Mesodermal cell (in vitro differentiated cells): ENCODE measurements around the gene MT4.
"Not testable (repeated sequence)": the region's sequence is repeated elsewhere in the genome, so short reads cannot be mapped to it uniquely, and the experiment has no call there.

Experiments used
- H3K27ac ChIP-seq: 2 replicates; pipeline ENCODE4 v1.7.0; 2013; ENCODE audit warnings: mild to moderate bottlenecking, low read depth, low read length, moderate library complexity; ENCODE audit not compliant: severe bottlenecking
- H3K36me3 ChIP-seq: 2 replicates; pipeline ENCODE4 v1.7.1; 2013; ENCODE audit warnings: mild to moderate bottlenecking, low read length, moderate library complexity; ENCODE audit not compliant: control insufficient read depth, insufficient read depth
- H3K4me1 ChIP-seq: one replicate; pipeline ENCODE4 v1.7.1; 2013; ENCODE audit warnings: mild to moderate bottlenecking, low read length; ENCODE audit not compliant: insufficient read depth, control insufficient read depth, poor library complexity, severe bottlenecking
- H3K4me3 ChIP-seq: 2 replicates; pipeline ENCODE4 v1.7.0; 2013; ENCODE audit warnings: low read length, control low read depth, mild to moderate bottlenecking; ENCODE audit not compliant: insufficient read depth, poor library complexity, severe bottlenecking; ENCODE audit errors: extremely low read depth
- H3K9me3 ChIP-seq: 2 replicates; pipeline ENCODE4 v1.7.1; 2013; ENCODE audit warnings: mild to moderate bottlenecking, low read length, moderate library complexity; ENCODE audit not compliant: control insufficient read depth
- WGBS, 2 experiments: methylation state at CpG; one replicate each; pipeline ENCODE4 v1.1.5; 2013; ENCODE audit warnings: missing lambda C conversion rate in 2 of 2; ENCODE audit not compliant: insufficient coverage in 2 of 2; 5-methylcytosine and 5-hydroxymethylcytosine counted together

MT4 gene

DNA sequence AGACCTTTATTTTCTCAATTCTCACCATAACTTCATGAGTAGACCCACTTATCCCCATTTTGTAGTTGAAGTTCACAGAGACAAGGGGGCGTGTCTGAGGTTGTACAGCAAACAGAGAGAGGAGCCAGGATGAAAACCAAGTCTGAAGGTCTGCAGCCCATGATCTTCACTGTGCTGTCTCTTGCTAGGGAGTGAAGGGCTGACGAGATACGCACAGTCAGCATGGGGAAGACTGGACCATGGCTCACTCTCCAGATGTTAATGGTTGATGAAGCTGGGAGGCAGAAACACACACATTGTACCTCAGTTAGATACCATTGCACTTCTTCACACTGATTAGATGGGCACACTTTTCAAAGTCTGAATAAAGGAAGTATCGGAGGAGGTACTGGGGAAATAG lies 5.8 kb upstream of the MT4 start:
- H3K4me1 ChIP-seq, result no peaks in the 10 kb centered on the region
- 95% methylated on average over 3 of the region's 4 CpGs; no CpG with 5 or more reads in 1 of the 2 experiments for WGBS, 2 experiments

DNA sequence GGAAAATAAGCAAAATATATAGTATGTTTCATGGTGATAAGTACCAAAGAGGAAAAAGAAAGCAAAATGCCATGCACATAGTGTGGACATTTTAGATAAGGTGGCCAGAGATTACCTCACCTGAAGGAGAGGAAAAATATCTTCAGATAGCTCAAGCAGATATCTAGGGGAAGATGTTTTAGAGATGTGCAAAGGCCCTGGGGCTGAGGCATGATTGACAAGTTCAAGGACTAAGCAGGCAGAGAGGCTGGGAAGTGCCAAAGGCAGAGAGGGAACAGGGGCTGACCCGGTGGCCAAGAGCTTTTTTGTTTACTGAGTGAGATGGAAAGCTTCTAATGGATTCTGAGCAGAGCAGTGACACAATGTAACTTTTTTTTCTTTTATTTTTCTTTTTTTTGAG lies 4.4 kb upstream of the MT4 start:
- no peaks in the 10 kb centered on the region for H3K36me3 ChIP-seq
- H3K27ac ChIP-seq, result no peak overlapping the region
- 60 to 75% methylated on average over 1 of the region's 1 CpG for WGBS, 2 experiments
- no peaks in the 10 kb centered on the region for H3K4me1 ChIP-seq
- H3K4me3 ChIP-seq, result no peak overlapping the region
- no peaks in the 10 kb centered on the region for H3K9me3 ChIP-seq

More for the DNA sequence above, 5.8 kb upstream of the MT4 start:
- no peak overlapping the region for H3K27ac ChIP-seq
- no peaks in the 10 kb centered on the region for H3K9me3 ChIP-seq
- no peaks in the 10 kb centered on the region for H3K36me3 ChIP-seq
- H3K4me3 ChIP-seq, result no peak overlapping the region

DNA sequence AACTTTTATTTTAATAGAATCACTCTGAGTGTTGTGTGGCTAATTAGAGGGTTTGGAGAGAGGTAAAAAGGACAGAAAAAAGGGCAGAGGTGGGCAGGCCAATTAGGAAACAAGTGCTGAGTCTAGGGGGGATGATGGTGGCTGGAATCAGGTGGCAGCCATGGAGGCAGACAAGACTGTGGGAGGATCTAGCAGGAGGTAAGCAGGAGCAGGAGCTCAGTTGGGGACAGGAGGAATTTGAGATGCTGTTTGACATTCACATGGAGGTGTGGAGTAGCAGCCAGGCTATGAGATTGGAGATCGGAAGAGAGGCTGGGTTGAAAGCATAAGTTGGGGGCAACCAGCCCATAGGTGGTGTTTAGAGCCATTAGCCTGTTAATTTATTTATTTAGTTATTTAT lies 3.7 kb upstream of the MT4 start:
- H3K27ac ChIP-seq, result no peak overlapping the region
- H3K4me1 ChIP-seq, result no peaks in the 10 kb centered on the region
- no peaks in the 10 kb centered on the region for H3K36me3 ChIP-seq
- WGBS, 2 experiments, result 100% methylated on average over 1 of the region's 1 CpG
- no peak overlapping the region for H3K4me3 ChIP-seq
- H3K9me3 ChIP-seq, result no peaks in the 10 kb centered on the region

DNA sequence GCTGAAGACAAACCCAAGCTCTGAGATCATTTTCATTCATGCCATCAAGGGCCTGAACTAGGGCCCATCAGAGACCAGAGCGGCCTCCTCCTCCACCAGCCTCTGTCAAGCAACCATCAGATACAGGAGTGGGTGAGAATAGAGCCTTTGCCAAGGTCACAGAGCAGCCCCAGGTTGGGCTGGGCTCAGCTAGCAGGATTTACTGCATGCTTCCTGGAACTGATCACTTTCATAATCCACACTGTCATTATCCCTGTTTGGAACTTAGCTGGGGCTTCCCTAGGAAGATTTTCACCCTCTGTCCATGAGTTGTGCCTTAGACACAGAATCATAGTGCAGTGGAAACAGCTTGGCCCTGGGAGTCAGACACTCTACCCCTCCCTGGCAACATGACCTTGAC lies 5.1 kb downstream of the MT4 start:
- Histone ChIP-seq H3K4me1 (no peaks in the 10 kb centered on the region), H3K27ac (no peak overlapping the region), H3K4me3 (no peak overlapping the region), H3K36me3 (no peaks in the 10 kb centered on the region), H3K9me3 (peaks cover 6% of the 10 kb centered on the region)
- WGBS, 2 experiments, result no CpG with 5 or more reads among the region's 1 CpG

DNA sequence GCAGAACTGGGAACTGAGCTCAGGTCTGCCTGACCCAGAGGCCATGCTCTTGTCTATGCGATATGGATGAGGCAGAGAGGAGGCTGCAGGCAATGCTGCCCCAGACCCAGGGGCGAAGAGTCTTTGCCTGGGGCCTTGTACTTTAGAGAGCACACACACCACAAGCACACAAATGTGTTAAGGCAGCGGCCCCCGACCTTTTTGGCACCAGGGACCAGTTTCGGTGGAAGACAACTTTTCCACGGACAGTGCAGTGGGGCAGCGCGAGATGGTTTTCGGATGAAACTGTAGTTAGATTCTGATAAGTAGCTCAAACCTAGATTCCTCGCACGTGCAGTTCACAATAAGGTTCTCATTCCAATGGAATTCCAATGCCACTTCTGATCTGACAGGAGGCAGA lies 6.7 kb downstream of the MT4 start:
- H3K36me3 ChIP-seq, result no peaks in the 10 kb centered on the region
- WGBS, 2 experiments, result 87 to 94% methylated on average over 10 of the region's 11 CpGs
- no peak overlapping the region for H3K27ac ChIP-seq
- no peaks in the 10 kb centered on the region for H3K4me1 ChIP-seq
- H3K4me3 ChIP-seq, result no peak overlapping the region
- peaks cover 7% of the 10 kb centered on the region for H3K9me3 ChIP-seq

DNA sequence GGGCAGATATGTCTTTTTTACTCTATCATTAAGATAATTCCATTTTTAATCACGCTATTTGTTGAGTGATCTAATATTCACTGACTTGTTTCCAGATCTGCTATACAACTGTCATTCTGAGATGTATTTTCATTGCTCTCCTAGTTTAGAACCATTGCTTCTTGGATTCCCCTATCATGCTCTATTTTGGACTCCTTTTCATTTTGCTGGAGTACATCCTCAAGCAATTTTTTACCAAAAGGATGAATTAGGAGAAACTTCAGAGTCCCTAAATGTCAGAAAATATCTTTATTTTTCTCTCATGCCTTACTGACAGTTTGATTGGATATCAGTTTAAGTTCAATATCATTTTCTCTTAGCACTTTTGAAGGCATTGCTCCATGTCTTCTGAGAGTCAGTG lies 9.8 kb downstream of the MT4 start:
- Histone ChIP-seq H3K4me3 (no peak overlapping the region), H3K4me1 (no peaks in the 10 kb centered on the region), H3K27ac (no peak overlapping the region), H3K36me3 (no peaks in the 10 kb centered on the region), H3K9me3 (peaks cover 7% of the 10 kb centered on the region)
- no CpG with 5 or more reads among the region's 1 CpG for WGBS, 2 experiments

DNA sequence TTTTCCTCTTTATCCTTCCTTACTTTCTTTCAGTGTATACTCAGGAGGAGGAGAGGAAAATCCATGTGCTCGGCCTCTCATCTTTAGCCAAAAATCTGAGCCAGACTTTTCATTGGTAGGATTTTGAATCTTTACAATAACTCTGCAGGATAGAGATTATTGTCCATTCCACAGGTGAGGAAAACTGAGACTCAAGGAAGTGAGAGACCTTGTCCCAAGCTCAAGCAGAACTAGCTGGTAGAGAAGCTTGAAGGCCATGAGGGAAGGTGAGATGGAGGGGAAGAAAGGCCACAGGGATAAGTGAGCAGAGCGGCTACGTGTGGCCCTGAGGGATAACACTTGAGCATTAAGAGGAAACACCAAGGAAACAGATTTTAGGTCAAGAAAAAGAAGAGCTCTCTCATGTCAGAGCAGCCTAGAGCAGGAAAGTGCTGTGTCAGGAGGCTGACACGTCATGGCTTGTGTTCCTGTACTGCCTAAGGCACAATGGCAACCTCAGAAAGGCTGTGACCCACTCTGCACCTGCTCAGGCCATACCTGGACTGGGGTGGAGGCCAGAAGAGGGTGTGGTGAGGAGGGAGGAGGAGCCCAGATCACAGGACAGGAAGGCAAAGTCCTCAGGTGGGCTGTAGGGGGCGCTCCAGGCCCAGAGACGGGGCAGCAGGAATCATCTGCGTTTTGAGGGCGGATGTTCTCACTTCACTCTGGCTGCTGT lies 11.9 kb downstream of the MT4 start:
- H3K4me3 ChIP-seq, result no peak overlapping the region
- H3K27ac ChIP-seq, result no peak overlapping the region
- H3K4me1 ChIP-seq, result no peaks in the 10 kb centered on the region
- no peaks in the 10 kb centered on the region for H3K36me3 ChIP-seq
- WGBS, 2 experiments, result 23 to 27% methylated on average over 7 of the region's 8 CpGs
- peaks cover 7% of the 10 kb centered on the region for H3K9me3 ChIP-seq

DNA sequence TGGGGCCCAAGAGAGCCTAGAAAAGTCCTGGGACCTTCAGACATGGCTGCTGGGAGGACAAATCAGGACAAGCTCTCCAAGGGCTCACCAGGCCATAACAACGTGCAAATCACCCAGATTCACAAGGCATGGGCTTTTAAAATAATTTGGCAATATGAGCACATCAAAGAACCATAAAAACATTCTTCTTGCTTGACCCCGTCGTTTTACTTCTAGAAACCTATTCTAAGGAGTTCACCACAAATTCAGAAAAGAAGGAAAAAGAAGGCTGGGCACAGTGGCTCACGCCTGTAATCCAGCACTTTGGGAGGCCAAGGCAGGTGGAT lies 12.4 kb downstream of the MT4 start:
- WGBS, 2 experiments, result 67 to 89% methylated on average over 2 to 3 of the region's 4 CpGs

DNA sequence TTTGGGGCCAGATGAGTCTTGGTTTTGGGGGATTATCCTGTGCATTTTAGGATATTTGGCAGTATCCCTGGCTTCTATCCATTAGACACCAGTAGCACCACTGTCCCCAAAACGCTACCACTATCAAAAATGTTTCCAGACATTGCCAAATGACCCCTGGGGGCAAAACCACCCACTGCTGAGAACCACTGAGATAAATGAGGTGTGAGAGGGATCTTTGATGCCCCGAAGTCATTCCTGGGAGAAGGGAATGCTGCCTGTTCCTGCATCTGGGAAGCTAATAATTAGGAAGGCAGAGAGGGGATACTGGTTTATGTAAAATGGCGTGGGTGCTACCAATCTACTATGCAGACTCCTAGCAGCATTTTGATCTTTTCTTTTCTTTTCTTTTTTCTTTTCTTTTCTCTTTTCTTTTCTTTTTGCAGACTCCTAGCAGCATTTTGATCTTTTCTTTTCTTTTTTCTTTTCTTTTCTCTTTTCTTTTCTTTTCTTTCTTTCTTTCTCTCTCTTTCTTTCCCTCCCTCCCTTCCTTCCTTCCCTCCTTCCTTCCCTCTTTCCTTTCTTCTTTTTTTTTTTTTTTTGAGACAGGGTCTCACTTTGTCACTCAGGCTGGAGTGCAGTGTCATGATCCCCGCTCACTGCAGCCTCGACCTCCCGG lies 15.6 kb downstream of the MT4 start:
- WGBS, 2 experiments, result 77 to 96% methylated on average over 4 of the region's 6 CpGs
- H3K27ac ChIP-seq, result no peak overlapping the region
- H3K4me3 ChIP-seq, result no peak overlapping the region
- H3K4me1 ChIP-seq, result no peaks in the 10 kb centered on the region
- no peaks in the 10 kb centered on the region for H3K36me3 ChIP-seq
- H3K9me3 ChIP-seq, result no peaks in the 10 kb centered on the region

More for the DNA sequence above, 12.4 kb downstream of the MT4 start:
- Histone ChIP-seq H3K9me3 (peaks cover 7% of the 10 kb centered on the region), H3K27ac (no peak overlapping the region), H3K4me3 (no peak overlapping the region), H3K36me3 (no peaks in the 10 kb centered on the region), H3K4me1 (no peaks in the 10 kb centered on the region)

DNA sequence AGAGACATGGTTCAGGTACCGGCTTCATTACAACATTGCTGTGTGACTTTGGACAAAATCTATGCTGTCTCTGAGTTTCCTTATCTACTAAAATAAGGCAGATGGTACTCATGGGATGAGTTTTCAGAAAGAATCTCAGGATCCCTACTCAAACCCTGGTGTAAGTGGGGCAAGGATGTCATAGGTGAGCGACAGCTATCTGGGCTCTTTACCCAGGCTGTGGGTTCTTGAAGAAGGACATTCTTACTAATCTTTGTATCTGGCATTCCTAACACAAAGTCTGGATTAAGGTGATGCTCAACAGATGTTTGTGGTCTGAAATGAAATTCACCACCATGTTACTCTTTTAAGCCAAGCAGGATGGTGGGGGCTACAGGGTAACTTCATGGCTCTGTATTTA lies 18.0 kb downstream of the MT4 start:
- H3K27ac ChIP-seq, H3K4me1 ChIP-seq, H3K4me3 ChIP-seq, H3K36me3 ChIP-seq, H3K9me3 ChIP-seq: not testable (repeated sequence)
- WGBS, 2 experiments, result 89 to 100% methylated on average over 1 of the region's 2 CpGs

DNA sequence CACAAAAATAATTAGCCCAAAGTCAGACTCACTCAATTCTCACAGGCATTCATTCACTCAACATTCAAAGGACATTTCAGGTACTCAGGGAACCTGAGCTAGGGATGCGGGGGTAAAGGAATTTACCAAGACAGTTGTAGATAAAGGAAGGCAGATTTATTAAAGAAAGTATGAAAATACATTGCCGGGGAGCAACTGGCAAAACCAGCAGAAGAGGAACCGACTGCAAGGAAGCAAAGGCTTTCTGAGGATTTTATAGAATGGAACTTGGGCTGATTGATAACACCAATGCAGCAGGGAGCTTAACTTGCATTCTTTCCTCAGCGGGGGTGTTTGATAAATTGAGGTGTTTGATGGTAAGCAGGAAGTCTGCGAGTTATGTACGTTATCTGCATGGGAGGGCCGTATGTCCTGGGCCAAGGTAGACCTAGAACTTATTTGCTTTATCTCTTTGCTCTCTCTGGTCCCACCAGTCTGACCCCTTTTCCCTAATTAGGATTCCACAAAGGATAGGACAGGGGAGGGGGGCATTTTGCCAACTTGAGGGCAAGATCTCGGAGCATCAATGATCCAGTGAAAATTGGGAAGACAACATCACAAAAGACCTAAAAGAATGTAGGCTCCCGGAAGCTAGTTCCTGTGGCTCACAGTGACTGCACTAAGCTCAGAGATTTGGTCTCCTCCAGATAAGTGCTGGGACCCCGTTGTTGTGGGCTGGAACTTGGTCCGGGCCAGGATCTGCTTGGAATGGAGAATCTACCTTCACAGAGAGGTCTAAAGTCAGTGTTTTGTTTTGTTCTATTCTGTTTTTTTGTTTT lies 18.7 kb downstream of the MT4 start:
- Histone ChIP-seq H3K4me1 (no peaks in the 10 kb centered on the region), H3K27ac (no peak overlapping the region), H3K36me3 (no peaks in the 10 kb centered on the region), H3K4me3 (no peak overlapping the region), H3K9me3 (no peaks in the 10 kb centered on the region)
- WGBS, 2 experiments, result 82% methylated on average over 6 to 10 of the region's 11 CpGs
